GM12878 (cell line): ENCODE data around the gene TMEM47.

Experiments used
- CREB1 ChIP-seq: IDR thresholded peaks from 2 replicates; pipeline ENCODE4 v1.6.1; 2012; ENCODE audit warnings: low read depth, mild to moderate bottlenecking, inconsistent platforms
- CTCF ChIP-seq, 3 experiments: IDR thresholded peaks in 2 of 3; conservative IDR thresholded peaks in 1 of 3; 2 replicates each; pipeline ENCODE4 v1.5.1; 2011; ENCODE audit warnings: low read depth in 3 of 3, low read length in 3 of 3, mild to moderate bottlenecking in 3 of 3, control low read depth in 2 of 3, moderate library complexity in 2 of 3, inconsistent platforms in 1 of 3, mixed read lengths in 1 of 3; ENCODE audit not compliant: control insufficient read depth in 2 of 3, insufficient read depth in 1 of 3; ENCODE audit errors: extremely low read depth in 1 of 3
- FOXK2 ChIP-seq: fragments of 450-650 bp; IDR thresholded peaks from 2 replicates; pipeline ENCODE4 v1.6.1; 2017; ENCODE audit warnings: mild to moderate bottlenecking, moderate library complexity
- FOXM1 ChIP-seq: IDR thresholded peaks from 2 replicates; pipeline ENCODE4 v1.6.1; 2012; ENCODE audit warnings: low read depth, mild to moderate bottlenecking, inconsistent platforms, low read length, moderate library complexity
- GABPA ChIP-seq: IDR thresholded peaks from 2 replicates; pipeline ENCODE4 v1.6.1; 2014; ENCODE audit warnings: antibody characterized with exemption, low read depth, mild to moderate bottlenecking, inconsistent platforms
- NFIC ChIP-seq: IDR thresholded peaks from 2 replicates; pipeline ENCODE4 v1.6.1; 2012; ENCODE audit warnings: low read depth, mild to moderate bottlenecking, inconsistent platforms, low read length, moderate library complexity
- NR2F1 ChIP-seq: fragments of 450-650 bp; conservative IDR thresholded peaks from 2 replicates; pipeline ENCODE4 v1.6.1; 2017; ENCODE audit warnings: mild to moderate bottlenecking
- POLR2A ChIP-seq: IDR thresholded peaks from 2 replicates; pipeline ENCODE4 v1.6.1; 2011; ENCODE audit warnings: low read depth, mild to moderate bottlenecking, low read length
- RCOR1 ChIP-seq: conservative IDR thresholded peaks from 2 replicates; pipeline ENCODE4 v1.6.1; 2012; ENCODE audit warnings: low read depth, low read length, improper control_type of control experiment
- STAT1 ChIP-seq: fragments of 450-650 bp; conservative IDR thresholded peaks from 2 replicates; pipeline ENCODE4 v1.6.1; 2014; ENCODE audit warnings: antibody characterized with exemption, mild to moderate bottlenecking
- USF1 ChIP-seq: IDR thresholded peaks from 2 replicates; pipeline ENCODE4 v1.6.1; 2011; ENCODE audit warnings: borderline replicate concordance, low read depth, mild to moderate bottlenecking, moderate library complexity, mixed read lengths, low read length; ENCODE audit not compliant: insufficient read depth; ENCODE audit errors: extremely low read length
- ZBTB4 ChIP-seq: fragments of 450-650 bp; formaldehyde crosslinking; IDR thresholded peaks from 2 replicates; pipeline ENCODE4 v1.4.0; 2022; ENCODE audit warnings: mild to moderate bottlenecking, moderate library complexity
- ZBTB40 ChIP-seq: fragments of 450-650 bp; IDR thresholded peaks from 2 replicates; pipeline ENCODE4 v1.6.1; 2016; ENCODE audit warnings: mild to moderate bottlenecking, moderate library complexity, borderline replicate concordance

- TF ChIP-seq CTCF (IDR thresholded peaks at IDR 0.05 in 2 of 3, conservative IDR thresholded peaks at IDR 0.05 in 1 of 3; ENCODE audit: control insufficient read depth in 2 of 3, extremely low read depth in 1 of 3, insufficient read depth in 1 of 3, low read depth in 3 of 3, low read length in 3 of 3) = no peak
- TF ChIP-seq USF1 = no peak
- no peak for TF ChIP-seq CREB1
- no peak for TF ChIP-seq GABPA
- no peak for TF ChIP-seq FOXK2
- no peak for TF ChIP-seq NFIC
- no peak for TF ChIP-seq POLR2A
- no peak for TF ChIP-seq RCOR1
- TF ChIP-seq ZBTB4 (CRISPR knock-in tag) = no peak
- TF ChIP-seq NR2F1 = no peak
- TF ChIP-seq STAT1 = no peak
- no peak for TF ChIP-seq ZBTB40
- TF ChIP-seq FOXM1 = no peak
These were observed 1.2 kb upstream of the TMEM47 start for GRCh38 chrX:34658326-34658725.
